Liver (tissue), 9 donors: Measurements from ENCODE around the gene FCF1. TPM values are rescaled to one million over a fixed set of nuclear protein-coding genes. Genes with fewer than 3 reads are reported as not detected.

Experiments
- DNase-seq: peaks from one replicate; pipeline ENCODE4 v3.0.0-alpha.2; 2017; ENCODE audit warnings: low spot score
- H3K27ac ChIP-seq, 2 donors: one replicate each; pipeline ENCODE4 v1.7.0; 2013; ENCODE audit warnings: inconsistent platforms in 2 of 2, low read length in 2 of 2, control low read depth in 1 of 2, low read depth in 1 of 2, mild to moderate bottlenecking in 1 of 2
- H3K27me3 ChIP-seq, 4 donors: one replicate each; pipeline versions ENCODE4 v1.6.1 to v1.7.0; 2013; ENCODE audit warnings: low read length in 3 of 4, inconsistent platforms in 1 of 4, mild to moderate bottlenecking in 1 of 4, moderate library complexity in 1 of 4; ENCODE audit not compliant: control insufficient read depth in 4 of 4, insufficient read depth in 4 of 4
- H3K36me3 ChIP-seq, 4 donors: one replicate each; pipeline versions ENCODE4 v1.6.1 to v1.7.0; 2013; ENCODE audit warnings: low read length in 3 of 4, mild to moderate bottlenecking in 3 of 4, low read depth in 1 of 4, moderate library complexity in 1 of 4; ENCODE audit not compliant: control insufficient read depth in 4 of 4, insufficient read depth in 3 of 4
- H3K4me1 ChIP-seq, 4 donors: one replicate each; pipeline versions ENCODE4 v1.6.1 to v1.7.0; 2013; ENCODE audit warnings: low read length in 3 of 4, mild to moderate bottlenecking in 3 of 4, moderate library complexity in 1 of 4; ENCODE audit not compliant: control insufficient read depth in 4 of 4, insufficient read depth in 4 of 4
- H3K4me3 ChIP-seq, 3 donors: one replicate each; pipeline versions ENCODE4 v1.6.1 to v1.7.0; 2013; ENCODE audit warnings: low read length in 3 of 3, control low read depth in 1 of 3, low read depth in 1 of 3, mild to moderate bottlenecking in 1 of 3
- H3K9ac ChIP-seq, 2 donors: one replicate each; pipeline ENCODE4 v1.7.0; 2013; ENCODE audit warnings: low read length in 2 of 2, mild to moderate bottlenecking in 2 of 2, moderate library complexity in 2 of 2, control low read depth in 1 of 2, low read depth in 1 of 2
- H3K9me3 ChIP-seq, 4 donors: one replicate each; pipeline versions ENCODE4 v1.6.1 to v1.7.0; 2013; ENCODE audit warnings: low read length in 3 of 4; ENCODE audit not compliant: control insufficient read depth in 4 of 4
- ATF3 ChIP-seq: IDR thresholded peaks from 2 replicates; pipeline ENCODE4 v1.6.1; 2016; ENCODE audit warnings: antibody characterized with exemption
- CTCF ChIP-seq: fragments of 150-350 bp; IDR thresholded peaks from 2 replicates; pipeline ENCODE4 v1.5.1; 2017; ENCODE audit warnings: improper control_type of control experiment, low read depth, low read length; ENCODE audit not compliant: missing input control
- EGR1 ChIP-seq, 2 donors: IDR thresholded peaks; 2 replicates each; pipeline ENCODE4 v1.6.1; 2016 to 2018; ENCODE audit warnings: antibody characterized with exemption in 2 of 2, low read depth in 2 of 2
- FOXA1 ChIP-seq: IDR thresholded peaks from 2 replicates; pipeline ENCODE4 v1.6.1; 2016; ENCODE audit warnings: antibody characterized with exemption
- FOXA2 ChIP-seq: IDR thresholded peaks from 2 replicates; pipeline ENCODE4 v1.6.1; 2016; ENCODE audit warnings: antibody characterized with exemption
- GABPA ChIP-seq, 2 donors: IDR thresholded peaks in 1 of 2; conservative IDR thresholded peaks in 1 of 2; 2 replicates each; pipeline ENCODE4 v1.6.1; 2016; ENCODE audit warnings: antibody characterized with exemption in 2 of 2, mild to moderate bottlenecking in 1 of 2, moderate library complexity in 1 of 2
- HNF4A ChIP-seq, 2 donors: conservative IDR thresholded peaks; 2 replicates each; pipeline ENCODE4 v1.6.1; 2016; ENCODE audit warnings: antibody characterized with exemption in 2 of 2, mild to moderate bottlenecking in 2 of 2
- HNF4G ChIP-seq: IDR thresholded peaks from 2 replicates; pipeline ENCODE4 v1.6.1; 2016; ENCODE audit warnings: antibody characterized with exemption
- JUND ChIP-seq, 2 donors: IDR thresholded peaks; 2 replicates each; pipeline ENCODE4 v1.6.1; 2016; ENCODE audit warnings: antibody characterized with exemption in 2 of 2
- MAX ChIP-seq: IDR thresholded peaks from 2 replicates; pipeline ENCODE4 v1.6.1; 2016; ENCODE audit warnings: antibody characterized with exemption
- NR2F2 ChIP-seq: IDR thresholded peaks from 2 replicates; pipeline ENCODE4 v1.6.1; 2016; ENCODE audit warnings: antibody characterized with exemption
- RAD21 ChIP-seq, 2 donors: IDR thresholded peaks; 2 replicates each; pipeline ENCODE4 v1.6.1; 2016; ENCODE audit warnings: antibody characterized with exemption in 2 of 2, mild to moderate bottlenecking in 2 of 2
- REST ChIP-seq: IDR thresholded peaks from 2 replicates; pipeline ENCODE4 v1.6.1; 2016; ENCODE audit warnings: antibody characterized with exemption, mild to moderate bottlenecking
- RXRA ChIP-seq, 2 donors: IDR thresholded peaks; 2 replicates each; pipeline ENCODE4 v1.6.1; 2017 to 2018; ENCODE audit warnings: antibody characterized with exemption in 2 of 2, mild to moderate bottlenecking in 1 of 2
- SP1 ChIP-seq: IDR thresholded peaks from 2 replicates; pipeline ENCODE4 v1.6.1; 2018; ENCODE audit warnings: antibody characterized with exemption, mild to moderate bottlenecking
- TAF1 ChIP-seq: conservative IDR thresholded peaks from 2 replicates; pipeline ENCODE4 v1.6.1; 2016; ENCODE audit warnings: antibody characterized with exemption, mild to moderate bottlenecking
- YY1 ChIP-seq: IDR thresholded peaks from 2 replicates; pipeline ENCODE4 v1.6.1; 2016; ENCODE audit warnings: antibody characterized with exemption, mild to moderate bottlenecking
- ZBTB33 ChIP-seq: IDR thresholded peaks from 2 replicates; pipeline ENCODE4 v1.6.1; 2016; ENCODE audit warnings: antibody characterized with exemption
- polyA plus RNA-seq, 2 donors: library from polyadenylated mRNA; stranded (reverse) in 1 of 2; unstranded in 1 of 2; fragments of 200-250 nt in 1 of 2; fragments of >200 nt in 1 of 2; fragmentation: Nextera tagmentation in 1 of 2; extraction: Ambion mirVana in 1 of 2; gene quantifications; one replicate each; pipeline versions ENCODE4 v1.2.1 to v1.2.3, GENCODE V29; 2013 to 2015
- total RNA-seq, 2 donors: library from RNA; depleted of rRNA; stranded (reverse); fragments of >200 nt; gene quantifications; one replicate each; pipeline ENCODE4 v1.2.3, GENCODE V29; 2014
- donor health status: healthy.
- donor health status: healthy.
- donor health status: healthy.
- donor health status: healthy.
- donor health status: healthy.

The FCF1 gene
- total and polyA plus RNA-seq, 4 donors = 3.7 to 15.3 (median 13.6) TPM

- TF ChIP-seq REST (no peak), SP1 (no peak), YY1 (no peak), RXRA (IDR thresholded peaks at IDR 0.05) (no peak), MAX (no peak)
Observed at GRCh38 chr14:74673768-74674167, 39.2 kb upstream of the FCF1 start (continued).

- no peaks in the 10 kb centered on the region for H3K27me3 ChIP-seq
- TF ChIP-seq CTCF (no peak), HNF4A (conservative IDR thresholded peaks at IDR 0.05) (no peak), RXRA (IDR thresholded peaks at IDR 0.05) (no peak), SP1 (no peak), MAX (no peak), ATF3 (no peak), REST (no peak), JUND (IDR thresholded peaks at IDR 0.05) (no peak), EGR1 (IDR thresholded peaks at IDR 0.05; ENCODE audit: low read depth in 2 of 2) (no peak), YY1 (no peak), HNF4G (no peak), ZBTB33 (no peak), GABPA (IDR thresholded peaks at IDR 0.05 in 1 of 2, conservative IDR thresholded peaks at IDR 0.05 in 1 of 2) (no peak), FOXA2 (no peak), TAF1 (no peak), RAD21 (IDR thresholded peaks at IDR 0.05) (no peak), NR2F2 (no peak), FOXA1 (no peak)
- no peak overlapping the region for H3K9ac ChIP-seq
- no peak overlapping the region for H3K4me3 ChIP-seq
- no peaks in the 10 kb centered on the region for H3K9me3 ChIP-seq
- no peak for DNase-seq
- H3K4me1 ChIP-seq = no peaks in the 10 kb centered on the region
- H3K36me3 ChIP-seq = peaks cover 11 to 52% (median 38%) of the 10 kb centered on the region in 4 donors
- H3K27ac ChIP-seq = no peak overlapping the region
Observed at GRCh38 chr14:74675219-74675618, 37.7 kb upstream of the FCF1 start.
